Panc1 (cell line): ENCODE measurements around the gene REPIN1. TPM values are rescaled to one million over a fixed set of nuclear protein-coding genes. Genes with fewer than 3 reads are reported as not detected.
A peak's percentile ranks its signal among the peaks of the same experiment; 100 is the strongest.

Experiments
- ATAC-seq: fragments of 200-7000 bp; cut with Tn5 transposase; 2 replicates; pipeline ENCODE4 v1.9.1; 2020; ENCODE audit warnings: mild to moderate bottlenecking, moderate library complexity
- BruUV-seq: library from RNA; stranded (reverse); fragments of 400-500 nt; replicated peaks from 2 replicates; lab custom pipeline; 2021; lab: Mats Ljungman, UMichigan
- CTCF ChIA-PET: fragments of 300-600 bp; sonication (Branson Sonifier 250); formaldehyde crosslinking; loops from one replicate; lab custom pipeline; 2022; ENCODE audit warnings: antibody characterized with exemption; lab: Charles Lee
- POLR2A ChIA-PET: fragments of 300-600 bp; sonication (Branson Sonifier 250); formaldehyde crosslinking; loops from one replicate; lab custom pipeline; 2022; ENCODE audit warnings: antibody characterized with exemption; lab: Charles Lee
- DNase-seq: peaks from one replicate; pipeline ENCODE4 v3.0.0-alpha.2; 2010; ENCODE audit warnings: low read depth, low spot score
- H3K27ac ChIP-seq: 2 replicates; pipeline ENCODE4 v1.5.1; 2011; ENCODE audit warnings: mild to moderate bottlenecking, low read length, inconsistent platforms
- H3K27me3 ChIP-seq: fragments of 200-500 bp; sonication (Bioruptor generic); 2 replicates; pipeline ENCODE4 v1.6.0; 2014; ENCODE audit warnings: low read length, inconsistent platforms; ENCODE audit not compliant: control insufficient read depth, insufficient read depth
- H3K36me3 ChIP-seq: fragments of 200-500 bp; sonication (Bioruptor generic); 2 replicates; pipeline ENCODE4 v1.5.1; 2014; ENCODE audit warnings: inconsistent platforms, mild to moderate bottlenecking, low read length, moderate library complexity; ENCODE audit not compliant: control insufficient read depth, insufficient read depth
- H3K4me1 ChIP-seq: 2 replicates; pipeline ENCODE4 v1.5.1; 2011; ENCODE audit warnings: inconsistent platforms, mild to moderate bottlenecking, low read length, moderate library complexity; ENCODE audit not compliant: control insufficient read depth, insufficient read depth
- H3K4me3 ChIP-seq, 2 experiments: 2 replicates each; pipeline ENCODE4 v1.5.1; 2011 to 2012; ENCODE audit warnings: low read depth in 2 of 2, low read length in 2 of 2, mild to moderate bottlenecking in 2 of 2, inconsistent platforms in 1 of 2, moderate library complexity in 1 of 2
- H3K9me3 ChIP-seq: fragments of 200-500 bp; sonication (Bioruptor generic); 2 replicates; pipeline ENCODE4 v1.5.1; 2014; ENCODE audit warnings: low read depth, mild to moderate bottlenecking, inconsistent platforms, low read length, moderate library complexity; ENCODE audit not compliant: control insufficient read depth, insufficient read depth
- POLR2AphosphoS5 ChIP-seq: IDR thresholded peaks from 2 replicates; pipeline ENCODE4 v1.6.1; 2012; ENCODE audit warnings: mild to moderate bottlenecking, low read depth, low read length, moderate library complexity
- SIN3A ChIP-seq: IDR thresholded peaks from 2 replicates; pipeline ENCODE4 v1.6.1; 2012; ENCODE audit warnings: low read depth, mild to moderate bottlenecking, low read length, moderate library complexity, borderline replicate concordance; ENCODE audit not compliant: insufficient read depth
- TCF7L2 ChIP-seq: IDR thresholded peaks from 2 replicates; pipeline ENCODE4 v1.6.1; 2011; ENCODE audit warnings: mild to moderate bottlenecking, low read depth, low read length, inconsistent platforms
- in situ Hi-C: cut with HindIII; loops from 2 replicates; pipeline ENCODE4 v1.10.0; 2016; ENCODE audit warnings: low sequenced_read_pairs, low pct_unique_long_range_greater_than_20kb
- intact Hi-C: fragments of 100-400 bp; cut with micrococcal nuclease; formaldehyde crosslinking; loops from one replicate; pipeline ENCODE4 v1.10.0; 2022; ENCODE audit not compliant: unreplicated experiment
- total RNA-seq: library from RNA; stranded (reverse); gene quantifications from one replicate; pipeline ENCODE4 v1.2.1, GENCODE V29; 2021; ENCODE audit not compliant: unreplicated experiment
- TF ChIP-seq, protein P1 (sequence below): fragments of 450-650 bp; IDR thresholded peaks from 2 replicates; pipeline ENCODE4 v1.5.1; 2017; ENCODE audit warnings: mild to moderate bottlenecking
- TF ChIP-seq, protein P2 (sequence below), 2 experiments: IDR thresholded peaks; 2 replicates each; pipeline ENCODE4 v1.6.1; 2011 to 2012; ENCODE audit warnings: low read depth in 2 of 2, control low read depth in 1 of 2, low read length in 1 of 2, mild to moderate bottlenecking in 1 of 2, moderate library complexity in 1 of 2; ENCODE audit not compliant: insufficient read depth in 1 of 2

Gene REPIN1
- total RNA-seq, 1 experiment from 2014 or later: 209 TPM

DNA sequence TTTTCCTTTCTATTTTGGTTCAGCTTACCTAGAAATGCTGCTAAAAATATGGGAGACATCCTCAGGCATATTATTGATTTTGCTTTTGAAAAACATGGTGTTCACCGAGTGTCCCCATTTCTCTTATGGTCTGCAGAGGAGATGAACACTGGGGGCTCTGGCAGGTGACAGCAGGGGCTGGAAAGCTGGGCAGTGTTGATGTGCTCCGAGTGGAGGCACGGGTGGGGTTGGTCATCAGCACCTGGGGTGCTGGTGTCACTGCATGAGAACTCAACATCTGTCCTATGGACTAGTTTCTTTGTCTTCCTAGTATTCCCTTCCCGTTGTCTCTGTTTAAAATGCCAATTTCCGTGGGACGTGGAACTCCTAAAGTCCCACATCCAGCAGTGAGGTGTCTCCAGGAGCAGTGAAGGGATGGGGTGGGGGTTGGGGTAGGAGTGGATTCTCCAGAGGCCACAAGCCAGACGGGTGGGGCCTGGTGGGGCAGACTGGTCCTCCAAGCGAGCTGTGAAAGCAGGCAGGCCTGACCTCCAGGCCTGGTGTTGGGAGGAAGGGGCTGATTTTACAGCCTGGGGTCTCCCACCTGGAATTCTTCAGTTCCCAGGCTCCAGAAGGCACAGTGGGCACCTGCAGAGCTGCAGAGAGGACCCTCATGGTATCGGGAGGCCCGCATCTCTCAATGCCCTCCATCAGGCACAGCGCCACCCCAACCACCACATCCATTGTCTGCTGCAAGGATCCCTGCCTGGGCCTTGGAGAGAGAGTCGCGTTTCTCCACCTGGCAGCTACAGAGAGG, 35.0 kb downstream of the REPIN1 start:
- Histone ChIP-seq H3K9me3 (no peaks in the 10 kb centered on the region), H3K4me1 (peaks cover 61% of the 10 kb centered on the region), H3K27me3 (no peaks in the 10 kb centered on the region), H3K4me3 (no peak overlapping the region), H3K36me3 (no peaks in the 10 kb centered on the region), H3K27ac (peak overlapping the region; percentile 94)
- in situ Hi-C loops: no loop called here
- no TSS peak for BruUV-seq
- TF ChIP-seq SIN3A (no peak), POLR2AphosphoS5 (no peak), TCF7L2 (no peak)
- TF ChIP-seq, protein P1, sequence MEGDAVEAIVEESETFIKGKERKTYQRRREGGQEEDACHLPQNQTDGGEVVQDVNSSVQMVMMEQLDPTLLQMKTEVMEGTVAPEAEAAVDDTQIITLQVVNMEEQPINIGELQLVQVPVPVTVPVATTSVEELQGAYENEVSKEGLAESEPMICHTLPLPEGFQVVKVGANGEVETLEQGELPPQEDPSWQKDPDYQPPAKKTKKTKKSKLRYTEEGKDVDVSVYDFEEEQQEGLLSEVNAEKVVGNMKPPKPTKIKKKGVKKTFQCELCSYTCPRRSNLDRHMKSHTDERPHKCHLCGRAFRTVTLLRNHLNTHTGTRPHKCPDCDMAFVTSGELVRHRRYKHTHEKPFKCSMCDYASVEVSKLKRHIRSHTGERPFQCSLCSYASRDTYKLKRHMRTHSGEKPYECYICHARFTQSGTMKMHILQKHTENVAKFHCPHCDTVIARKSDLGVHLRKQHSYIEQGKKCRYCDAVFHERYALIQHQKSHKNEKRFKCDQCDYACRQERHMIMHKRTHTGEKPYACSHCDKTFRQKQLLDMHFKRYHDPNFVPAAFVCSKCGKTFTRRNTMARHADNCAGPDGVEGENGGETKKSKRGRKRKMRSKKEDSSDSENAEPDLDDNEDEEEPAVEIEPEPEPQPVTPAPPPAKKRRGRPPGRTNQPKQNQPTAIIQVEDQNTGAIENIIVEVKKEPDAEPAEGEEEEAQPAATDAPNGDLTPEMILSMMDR: no peak
- TF ChIP-seq, protein P2, sequence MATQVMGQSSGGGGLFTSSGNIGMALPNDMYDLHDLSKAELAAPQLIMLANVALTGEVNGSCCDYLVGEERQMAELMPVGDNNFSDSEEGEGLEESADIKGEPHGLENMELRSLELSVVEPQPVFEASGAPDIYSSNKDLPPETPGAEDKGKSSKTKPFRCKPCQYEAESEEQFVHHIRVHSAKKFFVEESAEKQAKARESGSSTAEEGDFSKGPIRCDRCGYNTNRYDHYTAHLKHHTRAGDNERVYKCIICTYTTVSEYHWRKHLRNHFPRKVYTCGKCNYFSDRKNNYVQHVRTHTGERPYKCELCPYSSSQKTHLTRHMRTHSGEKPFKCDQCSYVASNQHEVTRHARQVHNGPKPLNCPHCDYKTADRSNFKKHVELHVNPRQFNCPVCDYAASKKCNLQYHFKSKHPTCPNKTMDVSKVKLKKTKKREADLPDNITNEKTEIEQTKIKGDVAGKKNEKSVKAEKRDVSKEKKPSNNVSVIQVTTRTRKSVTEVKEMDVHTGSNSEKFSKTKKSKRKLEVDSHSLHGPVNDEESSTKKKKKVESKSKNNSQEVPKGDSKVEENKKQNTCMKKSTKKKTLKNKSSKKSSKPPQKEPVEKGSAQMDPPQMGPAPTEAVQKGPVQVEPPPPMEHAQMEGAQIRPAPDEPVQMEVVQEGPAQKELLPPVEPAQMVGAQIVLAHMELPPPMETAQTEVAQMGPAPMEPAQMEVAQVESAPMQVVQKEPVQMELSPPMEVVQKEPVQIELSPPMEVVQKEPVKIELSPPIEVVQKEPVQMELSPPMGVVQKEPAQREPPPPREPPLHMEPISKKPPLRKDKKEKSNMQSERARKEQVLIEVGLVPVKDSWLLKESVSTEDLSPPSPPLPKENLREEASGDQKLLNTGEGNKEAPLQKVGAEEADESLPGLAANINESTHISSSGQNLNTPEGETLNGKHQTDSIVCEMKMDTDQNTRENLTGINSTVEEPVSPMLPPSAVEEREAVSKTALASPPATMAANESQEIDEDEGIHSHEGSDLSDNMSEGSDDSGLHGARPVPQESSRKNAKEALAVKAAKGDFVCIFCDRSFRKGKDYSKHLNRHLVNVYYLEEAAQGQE (IDR thresholded peaks at IDR 0.05; ENCODE audit: insufficient read depth in 1 of 2, low read depth in 2 of 2, low read length in 1 of 2): no peak
- no peak for DNase-seq
- CTCF ChIA-PET: no interaction called here
- POLR2A ChIA-PET: no interaction called here
- intact Hi-C loops: no loop called here
- no peak for ATAC-seq

DNA sequence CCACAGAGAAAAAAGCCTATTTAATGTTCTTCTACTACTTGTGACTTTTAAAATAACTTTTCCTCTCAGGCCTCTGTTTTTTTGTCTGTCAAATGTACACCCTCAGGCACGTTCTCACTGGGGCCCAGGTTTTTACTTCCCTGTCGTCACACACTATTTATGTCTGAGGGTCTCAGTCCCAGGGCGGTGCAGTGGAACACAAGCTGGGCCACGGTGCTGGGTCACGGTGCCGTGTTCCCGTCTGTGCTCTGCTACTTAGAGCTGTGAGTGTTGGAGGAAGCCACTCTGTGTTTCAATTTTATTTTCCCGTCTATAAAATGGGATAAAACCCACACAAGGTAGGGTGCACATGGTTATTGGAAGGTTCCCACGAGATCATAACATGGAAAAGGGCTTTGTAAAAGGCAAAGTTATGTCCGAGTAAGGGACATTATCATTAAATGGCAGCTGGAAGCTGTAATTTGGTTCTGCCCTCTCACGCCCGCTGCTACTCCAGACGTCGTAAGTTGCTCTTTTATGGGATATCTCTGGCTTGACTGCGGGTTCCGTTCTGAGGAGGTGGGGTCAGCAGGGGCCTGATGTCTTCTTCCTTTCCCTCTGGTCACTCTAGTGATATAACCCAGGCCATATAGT, 35.7 kb downstream of the REPIN1 start:
- Histone ChIP-seq H3K9me3 (no peaks in the 10 kb centered on the region), H3K27ac (peak overlapping the region; percentile 94), H3K36me3 (no peaks in the 10 kb centered on the region), H3K4me3 (peak overlapping the region; percentile 61 to 71), H3K4me1 (peaks cover 55% of the 10 kb centered on the region), H3K27me3 (no peaks in the 10 kb centered on the region)
- POLR2A ChIA-PET: no interaction called here
- intact Hi-C loops: no loop called here
- TF ChIP-seq SIN3A (no peak), POLR2AphosphoS5 (no peak), TCF7L2 (no peak)
- TF ChIP-seq, protein P2 (IDR thresholded peaks at IDR 0.05; ENCODE audit: insufficient read depth in 1 of 2, low read depth in 2 of 2, low read length in 1 of 2): no peak
- TF ChIP-seq, protein P1: no peak
- CTCF ChIA-PET: interaction anchor here (0.8 kb wide), 1 partner anchor 58 kb away, joined by 4 read pairs; no protein-coding TSS in a partner anchor
- DNase-seq (no peak), ATAC-seq (no peak)
- in situ Hi-C loops: no loop called here
- BruUV-seq: no TSS peak
